ENCODE results near the gene LAMB2. TPM values are rescaled to one million over a fixed set of nuclear protein-coding genes. Genes with fewer than 3 reads are reported as not detected.

The LAMB2 gene
- total RNA-seq, 2 experiments from 2014 or later = 0.29 TPM; not detected in 1

DNA sequence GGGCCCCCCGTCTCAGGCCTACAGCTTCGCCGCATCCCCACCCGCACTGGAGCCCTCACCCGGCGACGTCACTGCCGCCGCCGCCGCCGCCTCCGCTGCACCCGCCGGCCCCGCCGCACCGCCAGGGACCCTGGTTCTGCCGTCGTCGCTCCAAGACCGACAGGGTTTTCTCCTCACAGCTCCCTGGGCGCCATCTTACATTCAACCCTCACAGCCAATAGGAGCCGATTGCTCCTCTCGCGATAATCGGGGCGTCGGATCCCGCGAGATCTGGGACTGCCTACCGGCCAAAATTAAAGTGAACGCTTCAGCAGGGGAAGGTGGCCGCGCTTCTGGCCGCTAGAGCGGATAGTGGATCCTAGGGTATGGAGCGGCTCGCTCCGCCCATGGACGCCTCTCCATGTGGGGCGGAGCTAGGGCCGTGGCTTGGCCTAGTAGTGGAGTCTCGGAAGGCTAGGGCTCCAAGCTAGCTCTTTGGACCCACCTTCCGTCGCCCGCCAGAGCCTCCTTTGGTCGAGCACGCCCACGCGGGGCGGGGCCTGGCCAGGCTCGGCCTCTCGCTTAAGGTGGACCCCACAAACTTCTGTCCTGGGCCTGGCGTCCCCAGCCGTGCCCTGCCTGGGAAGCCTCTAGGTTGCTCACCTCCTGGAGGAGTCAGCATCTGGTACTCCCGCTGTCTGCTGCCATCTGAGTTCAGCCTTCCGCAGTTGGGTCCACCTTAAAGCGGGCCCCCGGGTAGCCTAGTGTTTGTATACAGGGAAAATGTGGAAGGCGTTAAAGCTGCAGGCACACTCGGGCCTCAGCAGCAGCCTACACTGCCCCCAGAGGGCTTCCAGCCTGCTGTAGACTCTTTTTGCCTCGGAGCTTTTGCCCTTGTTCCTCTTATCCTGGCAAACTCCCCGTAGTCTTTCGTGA lies 38.7 kb downstream of the LAMB2 start, which contains the start of gene QRICH1:
Gene QRICH1, minus strand, starts transcription at position 219 of the 915 bp plus-strand sequence. CDS start 17,054 bp downstream, outside the sequence.
- DNase-seq = peak; percentile 98
- ChIA-PET CTCF (interaction anchor here (0.6 to 4.3 kb wide), 30 partner anchors 9 to 430 kb away, joined by 3 to 39 read pairs (median 4); partner anchors contain the start of genes ARIH2, DALRD3, IMPDH2 and IP6K2), POLR2A (interaction anchor here (0.6 to 3.6 kb wide), 35 partner anchors 8 to 692 kb away, joined by 3 to 65 read pairs (median 5); partner anchors contain the start of genes CCDC71, DAG1, DALRD3 and GPX1)
- H3K4me1 Mint-ChIP-seq (ENCODE audit: low read depth) = peaks cover 27% of the 10 kb centered on the region
- ATAC-seq = peak; percentile 86
- H3K9me3 Mint-ChIP-seq (ENCODE audit: insufficient read depth) = no peaks in the 10 kb centered on the region
- no peaks in the 10 kb centered on the region for H3K27me3 Mint-ChIP-seq (ENCODE audit: low read depth)
- H3K4me3 Mint-ChIP-seq = peak within 1 kb of the TSS; percentile 93
- peaks cover 47% of the 10 kb centered on the region for H3K36me3 Mint-ChIP-seq (ENCODE audit: low read depth)
- peak within 1 kb of the TSS; percentile 99 for H3K27ac Mint-ChIP-seq

GRCh38 chr3:49092938-49093852 lies 39.7 kb downstream of the LAMB2 start:
- POLR2A ChIA-PET = interaction anchor here (0.6 to 3.6 kb wide), 33 partner anchors 7 to 882 kb away, joined by 3 to 65 read pairs (median 4); partner anchors contain the start of genes CCDC71, DAG1, DALRD3 and GPX1
- CTCF ChIA-PET = interaction anchor here (0.9 to 4.3 kb wide), 24 partner anchors 9 to 429 kb away, joined by 3 to 39 read pairs (median 6); partner anchors contain the start of genes IMPDH2, IP6K2, KLHDC8B and NDUFAF3
- peaks cover 27% of the 10 kb centered on the region for H3K4me1 Mint-ChIP-seq (ENCODE audit: low read depth)

DNA sequence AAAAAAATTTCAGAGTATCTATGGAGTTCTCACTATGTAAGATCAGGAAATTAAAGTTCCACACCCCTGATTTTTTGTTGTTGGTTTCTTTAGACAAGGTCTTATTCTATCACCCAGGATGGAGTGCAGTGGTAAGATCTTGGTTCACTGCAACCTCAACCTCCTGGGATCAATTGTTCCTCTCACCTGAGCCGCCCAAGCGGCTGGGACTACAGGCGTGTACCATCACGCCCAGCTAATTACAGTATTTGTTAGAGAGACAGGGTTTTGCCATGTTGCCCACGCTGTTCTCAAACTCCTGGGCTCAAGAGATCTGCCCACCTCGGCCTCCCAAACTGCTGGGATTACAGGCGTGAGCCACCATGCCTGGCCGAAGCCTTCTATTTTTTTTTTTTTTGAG lies 51.4 kb downstream of the LAMB2 start:
- Mint-ChIP-seq H3K4me3 (no peak overlapping the region), H3K27me3 (ENCODE audit: low read depth) (no peaks in the 10 kb centered on the region), H3K9me3 (ENCODE audit: insufficient read depth) (no peaks in the 10 kb centered on the region), H3K27ac (no peak overlapping the region), H3K36me3 (ENCODE audit: low read depth) (peaks cover 17% of the 10 kb centered on the region), H3K4me1 (ENCODE audit: low read depth) (no peaks in the 10 kb centered on the region)
- no peak for DNase-seq
- CTCF ChIA-PET = no interaction called here
- ATAC-seq = no peak
- POLR2A ChIA-PET = interaction anchor here (2.2 kb wide), 1 partner anchor 12 kb away, joined by 14 read pairs; the partner anchor contains the start of gene QRICH1

More at GRCh38 chr3:49092938-49093852, 39.7 kb downstream of the LAMB2 start:
- DNase-seq (peak; percentile 89), ATAC-seq (peak; percentile 50)
- Mint-ChIP-seq H3K4me3 (peak overlapping the region; percentile 93), H3K36me3 (ENCODE audit: low read depth) (peaks cover 40% of the 10 kb centered on the region), H3K27me3 (ENCODE audit: low read depth) (no peaks in the 10 kb centered on the region), H3K27ac (peak overlapping the region; percentile 99), H3K9me3 (ENCODE audit: insufficient read depth) (no peaks in the 10 kb centered on the region)

DNA sequence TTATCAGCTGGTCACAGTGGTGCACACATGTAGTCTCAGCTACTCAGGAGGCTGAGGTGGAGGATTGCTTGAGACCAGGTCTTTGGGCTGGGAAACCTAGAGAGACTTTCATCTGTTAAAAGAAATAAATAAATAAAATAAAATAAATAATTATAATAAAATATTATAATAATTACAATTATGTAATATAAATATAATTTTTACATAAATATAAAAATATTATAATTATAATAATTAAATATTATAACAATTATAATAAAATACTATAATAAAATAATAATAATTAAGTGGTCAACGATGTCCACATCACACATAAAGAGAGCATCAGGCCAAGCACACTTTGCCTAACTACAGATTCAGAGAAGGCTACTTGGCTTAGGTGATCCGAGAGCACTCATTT lies 53.6 kb downstream of the LAMB2 start:
- Mint-ChIP-seq H3K27me3 (ENCODE audit: low read depth) (no peaks in the 10 kb centered on the region), H3K4me3 (no peak overlapping the region), H3K4me1 (ENCODE audit: low read depth) (no peaks in the 10 kb centered on the region), H3K27ac (no peak overlapping the region), H3K9me3 (ENCODE audit: insufficient read depth) (no peaks in the 10 kb centered on the region), H3K36me3 (ENCODE audit: low read depth) (peaks cover 28% of the 10 kb centered on the region)
- ChIA-PET CTCF (interaction anchor here (2.1 kb wide), 1 partner anchor 9 kb away, joined by 5 read pairs; no protein-coding TSS in a partner anchor), POLR2A (interaction anchor here (3.4 kb wide), 1 partner anchor 14 kb away, joined by 14 read pairs; the partner anchor contains the start of gene QRICH1)
- DNase-seq (no peak), ATAC-seq (no peak)

DNA sequence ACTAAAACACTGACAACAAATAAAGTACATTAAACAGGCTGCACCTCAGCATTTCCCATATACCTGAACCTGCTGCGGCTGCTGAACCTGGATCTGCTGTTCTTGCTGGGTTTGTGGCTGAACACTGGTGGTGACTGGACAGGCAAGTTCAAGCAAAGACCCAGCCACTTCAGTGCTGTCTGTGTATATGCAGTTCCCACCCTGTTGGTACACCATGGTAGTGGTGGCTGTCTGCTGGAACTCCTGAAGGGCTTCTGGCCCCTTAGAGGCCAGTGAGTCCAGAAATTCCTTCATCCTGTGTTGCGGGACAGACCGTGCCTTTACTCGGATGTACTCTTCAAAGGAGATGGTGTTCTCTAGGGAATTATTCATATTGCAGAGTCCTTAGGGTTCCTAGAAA lies 56.2 kb downstream of the LAMB2 start:
- ChIA-PET CTCF (no interaction called here), POLR2A (no interaction called here)
- H3K27ac Mint-ChIP-seq = no peak overlapping the region
- no peaks in the 10 kb centered on the region for H3K4me1 Mint-ChIP-seq (ENCODE audit: low read depth)
- H3K9me3 Mint-ChIP-seq (ENCODE audit: insufficient read depth) = no peaks in the 10 kb centered on the region
- ATAC-seq (no peak), DNase-seq (no peak)
- peaks cover 46% of the 10 kb centered on the region for H3K36me3 Mint-ChIP-seq (ENCODE audit: low read depth)
- no peak overlapping the region for H3K4me3 Mint-ChIP-seq
- no peaks in the 10 kb centered on the region for H3K27me3 Mint-ChIP-seq (ENCODE audit: low read depth)

- Mint-ChIP-seq H3K36me3 (ENCODE audit: low read depth) (peaks cover 51% of the 10 kb centered on the region), H3K27me3 (ENCODE audit: low read depth) (no peaks in the 10 kb centered on the region), H3K4me1 (ENCODE audit: low read depth) (no peaks in the 10 kb centered on the region), H3K4me3 (no peak overlapping the region), H3K27ac (no peak overlapping the region), H3K9me3 (ENCODE audit: insufficient read depth) (no peaks in the 10 kb centered on the region)
- DNase-seq (no peak), ATAC-seq (no peak)
- CTCF ChIA-PET = interaction anchor here (1.6 kb wide), 1 partner anchor 15 kb away, joined by 3 read pairs; no protein-coding TSS in a partner anchor
- POLR2A ChIA-PET = interaction anchor here (1.2 kb wide), 1 partner anchor 11 kb away, joined by 3 read pairs; no protein-coding TSS in a partner anchor
Observed at GRCh38 chr3:49076116-49076515, 56.7 kb downstream of the LAMB2 start.

Small RNAs within 50 kb of the gene (microRNA-seq; reads per million reads assigned to microRNA genes)
- not detected for gene MIR6890

Other genes starting within 250 kb of the LAMB2 start
- 10 to 100 TPM; 29.9 to 33.1 TPM for gene SLC25A20, start 234.2 kb downstream of the LAMB2 start, total RNA-seq
- 100 to 1,000 TPM; 102 to 112 TPM for gene ARIH2, start 214.2 kb downstream of the LAMB2 start, total RNA-seq
- gene P4HTM, start 142.8 kb downstream of the LAMB2 start, total RNA-seq = 10 to 100 TPM; 35.2 to 39.6 TPM
- 100 to 1,000 TPM; 134 to 140 TPM for gene WDR6, start 125.7 kb downstream of the LAMB2 start, total RNA-seq
- 10 to 100 TPM; 24.7 to 25.4 TPM for gene DALRD3, start 114.5 kb downstream of the LAMB2 start, total RNA-seq
- 10 to 100 TPM; 92.1 to 93.7 TPM for gene NDUFAF3, start 110.9 kb downstream of the LAMB2 start, total RNA-seq
- gene IMPDH2, start 103.7 kb downstream of the LAMB2 start, total RNA-seq = 100 to 1,000 TPM; 227 to 229 TPM
- gene QRICH1, start 39.0 kb downstream of the LAMB2 start, total RNA-seq = 100 to 1,000 TPM; 130 to 131 TPM
- gene QARS1, start 28.3 kb downstream of the LAMB2 start, total RNA-seq = 100 to 1,000 TPM; 250 to 294 TPM
- gene USP19, start 12.2 kb downstream of the LAMB2 start, total RNA-seq = 10 to 100 TPM; 58.0 to 60.4 TPM
- gene CCDC71, start 33.3 kb upstream of the LAMB2 start, total RNA-seq = 10 to 100 TPM; 21.8 to 22.7 TPM
- 1 to 10 TPM in 1 of 2 experiments, under 1 TPM in 1; 0.81 to 1.2 TPM for gene KLHDC8B, start 38.5 kb upstream of the LAMB2 start, total RNA-seq
- gene C3orf62, start 144.2 kb upstream of the LAMB2 start, total RNA-seq = 10 to 100 TPM; 10.4 to 11.1 TPM
- 10 to 100 TPM; 72.1 to 74.0 TPM for gene USP4, start 207.0 kb upstream of the LAMB2 start, total RNA-seq
- gene GPX1, start 225.3 kb upstream of the LAMB2 start, total RNA-seq = 100 to 1,000 TPM; 115 to 119 TPM

Data from activated CD8-positive, alpha-beta T cell treated with anti-CD3 and anti-CD28 coated beads, Interleukin-2, amount 10 ng/mL, durations not matched to agents 7 days and 5 days (primary cell).